ENCODE results near the gene S100A14.
A peak's percentile ranks its signal among the peaks of the same experiment; 100 is the strongest.

S100A14 gene

DNA sequence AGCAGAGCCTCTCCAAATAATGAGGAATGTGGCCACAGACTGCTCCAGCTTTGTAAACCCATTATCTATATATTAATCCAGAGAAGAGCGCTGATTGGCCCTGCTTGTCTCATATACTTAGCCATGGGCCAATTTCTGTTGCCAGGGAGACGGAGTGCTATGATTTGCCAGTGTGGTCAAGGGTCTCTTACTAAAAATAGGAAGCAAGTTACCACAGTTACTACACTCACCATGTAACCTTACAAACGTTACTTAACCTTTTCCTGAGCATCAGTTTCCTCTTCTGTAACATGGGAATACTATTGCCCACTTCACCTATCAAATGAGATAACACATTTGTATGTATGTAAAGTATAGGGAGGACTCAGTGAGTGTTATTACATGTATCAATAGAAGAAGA, 42.8 kb downstream of the S100A14 start:
- no peak overlapping the region for H2AFZ ChIP-seq (ENCODE audit: low read depth)
- peaks cover 10% of the 10 kb centered on the region; the same call in 1 of the 2 replicates for H3K27me3 ChIP-seq (ENCODE audit: insufficient read depth, low read depth)
- H3K4me3 ChIP-seq (IDR thresholded peaks at IDR 0.05; ENCODE audit: insufficient read depth, low read depth, low read length): no peak overlapping the region
- H3K4me2 ChIP-seq: no peak overlapping the region
- no peaks in the 10 kb centered on the region for H3K79me2 ChIP-seq (ENCODE audit: insufficient read depth, low read depth)
- H3K9ac ChIP-seq: no peak overlapping the region
- TF ChIP-seq, protein P1, sequence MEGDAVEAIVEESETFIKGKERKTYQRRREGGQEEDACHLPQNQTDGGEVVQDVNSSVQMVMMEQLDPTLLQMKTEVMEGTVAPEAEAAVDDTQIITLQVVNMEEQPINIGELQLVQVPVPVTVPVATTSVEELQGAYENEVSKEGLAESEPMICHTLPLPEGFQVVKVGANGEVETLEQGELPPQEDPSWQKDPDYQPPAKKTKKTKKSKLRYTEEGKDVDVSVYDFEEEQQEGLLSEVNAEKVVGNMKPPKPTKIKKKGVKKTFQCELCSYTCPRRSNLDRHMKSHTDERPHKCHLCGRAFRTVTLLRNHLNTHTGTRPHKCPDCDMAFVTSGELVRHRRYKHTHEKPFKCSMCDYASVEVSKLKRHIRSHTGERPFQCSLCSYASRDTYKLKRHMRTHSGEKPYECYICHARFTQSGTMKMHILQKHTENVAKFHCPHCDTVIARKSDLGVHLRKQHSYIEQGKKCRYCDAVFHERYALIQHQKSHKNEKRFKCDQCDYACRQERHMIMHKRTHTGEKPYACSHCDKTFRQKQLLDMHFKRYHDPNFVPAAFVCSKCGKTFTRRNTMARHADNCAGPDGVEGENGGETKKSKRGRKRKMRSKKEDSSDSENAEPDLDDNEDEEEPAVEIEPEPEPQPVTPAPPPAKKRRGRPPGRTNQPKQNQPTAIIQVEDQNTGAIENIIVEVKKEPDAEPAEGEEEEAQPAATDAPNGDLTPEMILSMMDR (conservative IDR thresholded peaks at IDR 0.05; ENCODE audit: low read depth, low read length): no peak
- no peaks in the 10 kb centered on the region for H3K36me3 ChIP-seq (ENCODE audit: insufficient read depth)
- peaks cover 15% of the 10 kb centered on the region for H3K4me1 ChIP-seq (ENCODE audit: low read depth, poor library complexity, severe bottlenecking)
- no peaks in the 10 kb centered on the region for H4K20me1 ChIP-seq (ENCODE audit: insufficient read depth)
- no peak overlapping the region for H3K27ac ChIP-seq

DNA sequence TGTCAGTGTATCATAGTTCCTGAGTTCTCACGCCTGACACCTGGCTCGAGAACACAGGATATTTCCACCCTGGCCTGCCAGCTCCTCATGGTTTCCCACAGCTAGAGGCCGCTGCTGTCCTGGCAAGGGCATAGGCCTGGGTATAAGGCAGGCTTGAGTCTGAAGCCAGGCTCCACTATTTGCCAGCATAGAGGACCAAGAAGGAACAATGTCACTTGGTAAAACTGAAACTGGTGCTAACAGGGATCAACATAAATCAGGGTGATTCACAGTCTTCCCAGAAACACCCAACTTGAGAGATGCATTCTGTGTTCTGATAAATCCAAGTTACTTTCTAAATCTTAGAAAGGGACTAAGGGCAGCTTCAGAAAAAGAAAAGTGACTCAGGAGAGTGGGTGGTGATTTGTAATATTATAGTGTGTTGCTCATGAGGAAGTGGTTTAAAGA, 43.5 kb downstream of the S100A14 start:
- TF ChIP-seq, protein P1 (conservative IDR thresholded peaks at IDR 0.05; ENCODE audit: low read depth, low read length): peak; percentile 95
- H4K20me1 ChIP-seq (ENCODE audit: insufficient read depth): no peaks in the 10 kb centered on the region
- H3K79me2 ChIP-seq (ENCODE audit: insufficient read depth, low read depth): no peaks in the 10 kb centered on the region
- H3K4me1 ChIP-seq (ENCODE audit: low read depth, poor library complexity, severe bottlenecking): peaks cover 17% of the 10 kb centered on the region
- peaks cover 5% of the 10 kb centered on the region; the same call in 1 of the 2 replicates for H3K27me3 ChIP-seq (ENCODE audit: insufficient read depth, low read depth)
- H3K9ac ChIP-seq: no peak overlapping the region
- no peak overlapping the region for H3K27ac ChIP-seq
- no peak overlapping the region for H3K4me3 ChIP-seq (IDR thresholded peaks at IDR 0.05; ENCODE audit: insufficient read depth, low read depth, low read length)
- no peaks in the 10 kb centered on the region for H3K36me3 ChIP-seq (ENCODE audit: insufficient read depth)
- peak overlapping the region; percentile 10; the same call in 1 of the 2 replicates for H2AFZ ChIP-seq (ENCODE audit: low read depth)
- peak overlapping the region; percentile 0; the same call in 1 of the 2 replicates for H3K4me2 ChIP-seq

DNA sequence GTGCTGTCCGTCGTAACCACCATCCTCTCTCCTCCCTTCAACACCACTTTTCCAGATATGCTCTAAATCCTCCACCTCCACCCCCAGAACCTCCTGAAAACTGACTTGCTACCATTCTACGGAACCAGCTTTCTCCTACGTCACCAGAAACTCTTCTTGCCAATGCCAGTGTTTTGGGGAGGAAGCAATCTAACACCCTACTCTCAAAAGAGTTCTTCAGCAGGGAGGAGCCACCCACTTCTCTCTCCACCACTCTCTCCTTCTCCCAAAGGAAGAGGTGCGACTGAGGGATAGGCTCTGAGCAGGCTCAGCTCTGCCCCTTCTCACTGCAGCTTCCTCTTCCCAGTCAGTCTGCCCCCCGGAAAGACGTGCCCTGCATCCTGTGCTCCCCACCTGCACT, 44.4 kb downstream of the S100A14 start:
- Histone ChIP-seq H3K36me3 (ENCODE audit: insufficient read depth) (no peaks in the 10 kb centered on the region), H3K27ac (no peak overlapping the region), H3K79me2 (ENCODE audit: insufficient read depth, low read depth) (no peaks in the 10 kb centered on the region), H4K20me1 (ENCODE audit: insufficient read depth) (no peaks in the 10 kb centered on the region), H3K27me3 (ENCODE audit: insufficient read depth, low read depth) (peaks cover 4% of the 10 kb centered on the region; the same call in 1 of the 2 replicates), H3K4me2 (no peak overlapping the region), H3K4me1 (ENCODE audit: low read depth, poor library complexity, severe bottlenecking) (peaks cover 23% of the 10 kb centered on the region), H3K4me3 (IDR thresholded peaks at IDR 0.05; ENCODE audit: insufficient read depth, low read depth, low read length) (no peak overlapping the region), H3K9ac (no peak overlapping the region), H2AFZ (ENCODE audit: low read depth) (no peak overlapping the region)
- TF ChIP-seq, protein P1 (conservative IDR thresholded peaks at IDR 0.05; ENCODE audit: low read depth, low read length): no peak

DNA sequence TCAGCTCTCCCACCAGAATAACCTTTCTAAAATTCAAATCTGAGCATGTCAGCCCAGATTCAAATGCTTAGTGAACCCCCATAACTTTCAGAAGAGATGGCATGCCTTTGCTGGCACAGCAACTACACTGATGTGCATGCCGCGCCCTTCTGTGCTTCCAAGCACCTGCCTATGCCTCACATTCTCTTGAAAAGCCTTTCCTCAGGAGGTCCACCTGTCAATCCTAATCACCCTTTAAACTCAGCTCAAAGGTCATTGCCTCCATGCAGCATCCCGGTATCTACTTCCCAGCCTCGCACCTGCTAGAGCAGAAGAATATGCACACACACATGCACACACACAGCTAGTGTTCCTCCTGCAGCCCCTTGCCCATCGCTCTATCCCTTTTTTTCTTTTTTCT, 45.3 kb downstream of the S100A14 start:
- no peak overlapping the region for H3K4me2 ChIP-seq
- H3K36me3 ChIP-seq (ENCODE audit: insufficient read depth): no peaks in the 10 kb centered on the region
- H3K27ac ChIP-seq: no peak overlapping the region
- no peaks in the 10 kb centered on the region for H4K20me1 ChIP-seq (ENCODE audit: insufficient read depth)
- no peak overlapping the region for H3K9ac ChIP-seq
- H3K27me3 ChIP-seq (ENCODE audit: insufficient read depth, low read depth): peaks cover under 1% of the 10 kb centered on the region; the same call in 1 of the 2 replicates
- H2AFZ ChIP-seq (ENCODE audit: low read depth): no peak overlapping the region
- H3K4me1 ChIP-seq (ENCODE audit: low read depth, poor library complexity, severe bottlenecking): peaks cover 28% of the 10 kb centered on the region
- H3K4me3 ChIP-seq (IDR thresholded peaks at IDR 0.05; ENCODE audit: insufficient read depth, low read depth, low read length): no peak overlapping the region
- TF ChIP-seq, protein P1 (conservative IDR thresholded peaks at IDR 0.05; ENCODE audit: low read depth, low read length): no peak
- no peaks in the 10 kb centered on the region for H3K79me2 ChIP-seq (ENCODE audit: insufficient read depth, low read depth)
